Upper lobe of right lung (tissue), 1 donor: ENCODE results near the gene MED23. TPM values are rescaled to one million over a fixed set of nuclear protein-coding genes. Genes with fewer than 3 reads are reported as not detected.

Experiments
- ATAC-seq: fragments of 200-7000 bp; cut with Tn5 transposase; one replicate; pipeline ENCODE4 v1.9.1; 2020; ENCODE audit warnings: mild to moderate bottlenecking, moderate library complexity
- DNase-seq: peaks from one replicate; pipeline ENCODE4 v3.0.0-alpha.2; 2020
- H3K27ac ChIP-seq: fragments of 200-600 bp; one replicate; pipeline ENCODE4 v1.8.0; 2022
- H3K27me3 ChIP-seq: fragments of 200-600 bp; one replicate; pipeline ENCODE4 v1.8.0; 2022; ENCODE audit warnings: mild to moderate bottlenecking
- H3K36me3 ChIP-seq: fragments of 200-600 bp; one replicate; pipeline ENCODE4 v1.8.0; 2022
- H3K4me1 ChIP-seq: fragments of 200-600 bp; one replicate; pipeline ENCODE4 v1.8.0; 2022
- H3K4me3 ChIP-seq: fragments of 200-600 bp; one replicate; pipeline ENCODE4 v1.8.0; 2022; ENCODE audit warnings: mild to moderate bottlenecking
- H3K9me3 ChIP-seq: fragments of 200-600 bp; one replicate; pipeline ENCODE4 v1.8.0; 2022
- intact Hi-C: fragments of 100-400 bp; cut with DNase I; formaldehyde crosslinking; loops from one replicate; pipeline ENCODE4 v1.11.0; 2022
- total RNA-seq: library from RNA; stranded (reverse); fragmentation: NEBNext Ultra II Directional; extraction: Animal tissue kit (Norgen Biotek cat#: 25700); gene quantifications from one replicate; pipeline ENCODE4 v1.2.1, GENCODE V29; 2021
- TF ChIP-seq, protein P1 (sequence below): fragments of 200-600 bp; IDR thresholded peaks from one replicate; pipeline ENCODE4 v1.8.0; 2022; ENCODE audit warnings: antibody characterized with exemption
- donor health status: DM: no; HTN: yes; CAD: no; lungs with severe emphysema.

MED23 gene
- total RNA-seq, 1 donor from 2014 or later: 25.8 TPM

DNA sequence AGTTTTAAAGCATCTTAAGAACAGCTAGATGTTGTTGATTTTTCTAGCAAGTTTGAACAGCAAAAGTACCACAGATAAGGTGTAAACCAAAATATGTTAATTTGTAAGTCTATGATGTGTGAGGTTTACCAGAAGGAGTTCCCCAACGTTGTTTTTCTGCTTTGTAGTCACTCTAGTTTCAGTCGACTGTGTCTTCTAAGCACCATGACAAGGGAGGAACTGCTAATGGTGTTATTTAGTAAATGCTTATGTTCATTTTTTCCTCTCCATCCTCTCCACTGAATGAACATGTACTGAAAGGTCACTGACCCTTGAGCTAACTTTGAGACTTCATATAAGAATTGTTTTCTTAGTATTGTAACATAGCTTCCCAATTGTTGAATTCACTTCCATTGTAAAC, 12.1 kb upstream of the MED23 start:
- intact Hi-C loops: no loop called here

DNA sequence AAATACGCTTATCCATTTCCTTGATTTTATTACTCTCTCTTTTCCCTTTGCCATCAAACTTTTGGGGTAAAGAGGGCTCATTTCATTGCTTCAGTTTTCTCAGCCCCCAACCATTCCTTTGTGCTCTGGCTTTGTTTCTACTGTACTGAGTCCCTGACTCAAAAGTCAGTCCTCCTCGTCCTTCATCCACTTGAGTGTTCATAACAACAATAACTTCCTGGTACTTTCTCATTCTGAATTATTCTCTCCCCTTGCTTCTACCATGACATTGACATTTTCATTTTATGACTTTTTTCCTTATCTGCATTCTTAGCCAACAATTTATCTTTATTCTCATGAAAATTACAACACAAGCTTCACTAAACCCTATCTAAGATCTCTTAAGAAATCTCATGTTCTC, 10.0 kb upstream of the MED23 start:
- H3K27ac ChIP-seq: no peak overlapping the region
- no peaks in the 10 kb centered on the region for H3K27me3 ChIP-seq
- H3K36me3 ChIP-seq: no peaks in the 10 kb centered on the region
- TF ChIP-seq, protein P1, sequence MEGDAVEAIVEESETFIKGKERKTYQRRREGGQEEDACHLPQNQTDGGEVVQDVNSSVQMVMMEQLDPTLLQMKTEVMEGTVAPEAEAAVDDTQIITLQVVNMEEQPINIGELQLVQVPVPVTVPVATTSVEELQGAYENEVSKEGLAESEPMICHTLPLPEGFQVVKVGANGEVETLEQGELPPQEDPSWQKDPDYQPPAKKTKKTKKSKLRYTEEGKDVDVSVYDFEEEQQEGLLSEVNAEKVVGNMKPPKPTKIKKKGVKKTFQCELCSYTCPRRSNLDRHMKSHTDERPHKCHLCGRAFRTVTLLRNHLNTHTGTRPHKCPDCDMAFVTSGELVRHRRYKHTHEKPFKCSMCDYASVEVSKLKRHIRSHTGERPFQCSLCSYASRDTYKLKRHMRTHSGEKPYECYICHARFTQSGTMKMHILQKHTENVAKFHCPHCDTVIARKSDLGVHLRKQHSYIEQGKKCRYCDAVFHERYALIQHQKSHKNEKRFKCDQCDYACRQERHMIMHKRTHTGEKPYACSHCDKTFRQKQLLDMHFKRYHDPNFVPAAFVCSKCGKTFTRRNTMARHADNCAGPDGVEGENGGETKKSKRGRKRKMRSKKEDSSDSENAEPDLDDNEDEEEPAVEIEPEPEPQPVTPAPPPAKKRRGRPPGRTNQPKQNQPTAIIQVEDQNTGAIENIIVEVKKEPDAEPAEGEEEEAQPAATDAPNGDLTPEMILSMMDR: no peak
- H3K4me1 ChIP-seq: no peaks in the 10 kb centered on the region
- H3K9me3 ChIP-seq: no peaks in the 10 kb centered on the region
- intact Hi-C loops: no loop called here
- DNase-seq: no peak
- no peak for ATAC-seq
- H3K4me3 ChIP-seq: no peak overlapping the region

More for the DNA sequence above, 12.1 kb upstream of the MED23 start:
- Histone ChIP-seq H3K27me3 (no peaks in the 10 kb centered on the region), H3K9me3 (no peaks in the 10 kb centered on the region), H3K4me3 (no peak overlapping the region), H3K4me1 (no peaks in the 10 kb centered on the region), H3K27ac (no peak overlapping the region), H3K36me3 (no peaks in the 10 kb centered on the region)
- TF ChIP-seq, protein P1: no peak
- ATAC-seq (no peak), DNase-seq (no peak)

DNA sequence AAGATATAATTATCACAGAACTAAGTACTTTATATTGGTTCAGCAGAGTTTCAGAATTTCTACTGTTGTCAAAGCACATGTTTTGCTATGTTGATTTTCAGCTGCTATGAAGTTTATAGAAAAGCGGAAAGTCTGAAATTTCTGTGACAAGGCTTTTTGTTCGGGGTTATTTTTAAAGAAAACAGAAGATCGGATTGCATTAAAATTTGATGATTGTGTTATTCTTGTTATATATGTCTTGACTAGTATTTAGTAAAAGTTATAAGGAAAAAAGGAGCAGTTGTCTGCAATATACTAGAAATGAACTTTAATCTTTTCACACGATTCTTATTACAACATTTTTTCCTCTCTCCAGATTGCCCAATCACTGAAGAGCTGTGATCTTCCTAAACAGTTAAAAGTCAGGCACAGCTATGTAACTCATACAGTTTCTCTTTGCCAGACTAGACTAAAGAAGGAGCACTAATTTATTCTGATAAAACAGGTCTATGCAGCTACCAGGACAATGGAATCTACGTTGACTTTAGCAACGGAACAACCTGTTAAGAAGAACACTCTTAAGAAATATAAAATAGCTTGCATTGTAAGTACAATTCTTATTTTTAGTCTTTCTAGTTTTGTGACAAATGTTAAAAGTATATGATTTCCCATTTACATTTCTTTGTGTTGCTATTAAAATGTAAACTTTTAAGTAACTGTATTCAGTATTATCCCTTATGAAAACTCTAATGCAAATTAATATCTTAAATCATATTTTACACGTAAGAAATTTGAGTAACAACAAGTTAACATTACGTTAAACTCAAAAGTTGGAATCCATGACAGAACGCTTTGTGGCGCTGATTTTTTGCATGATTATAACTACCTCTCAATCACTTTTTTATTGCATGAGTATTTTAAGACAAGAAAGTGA, 9.1 kb upstream of the MED23 start, which contains the start of gene ENPP3:
TSS of gene ENPP3 (plus strand) at position 423 of the 913 bp plus-strand sequence. CDS start at position 506, 83 bp downstream.
- Histone ChIP-seq H3K27ac (no peak within 1 kb of the TSS), H3K27me3 (no peaks in the 10 kb centered on the region), H3K9me3 (no peaks in the 10 kb centered on the region), H3K4me3 (no peak within 1 kb of the TSS), H3K36me3 (no peaks in the 10 kb centered on the region), H3K4me1 (no peaks in the 10 kb centered on the region)
- intact Hi-C loops: no loop called here
- ATAC-seq (no peak), DNase-seq (no peak)
- TF ChIP-seq, protein P1: no peak

DNA sequence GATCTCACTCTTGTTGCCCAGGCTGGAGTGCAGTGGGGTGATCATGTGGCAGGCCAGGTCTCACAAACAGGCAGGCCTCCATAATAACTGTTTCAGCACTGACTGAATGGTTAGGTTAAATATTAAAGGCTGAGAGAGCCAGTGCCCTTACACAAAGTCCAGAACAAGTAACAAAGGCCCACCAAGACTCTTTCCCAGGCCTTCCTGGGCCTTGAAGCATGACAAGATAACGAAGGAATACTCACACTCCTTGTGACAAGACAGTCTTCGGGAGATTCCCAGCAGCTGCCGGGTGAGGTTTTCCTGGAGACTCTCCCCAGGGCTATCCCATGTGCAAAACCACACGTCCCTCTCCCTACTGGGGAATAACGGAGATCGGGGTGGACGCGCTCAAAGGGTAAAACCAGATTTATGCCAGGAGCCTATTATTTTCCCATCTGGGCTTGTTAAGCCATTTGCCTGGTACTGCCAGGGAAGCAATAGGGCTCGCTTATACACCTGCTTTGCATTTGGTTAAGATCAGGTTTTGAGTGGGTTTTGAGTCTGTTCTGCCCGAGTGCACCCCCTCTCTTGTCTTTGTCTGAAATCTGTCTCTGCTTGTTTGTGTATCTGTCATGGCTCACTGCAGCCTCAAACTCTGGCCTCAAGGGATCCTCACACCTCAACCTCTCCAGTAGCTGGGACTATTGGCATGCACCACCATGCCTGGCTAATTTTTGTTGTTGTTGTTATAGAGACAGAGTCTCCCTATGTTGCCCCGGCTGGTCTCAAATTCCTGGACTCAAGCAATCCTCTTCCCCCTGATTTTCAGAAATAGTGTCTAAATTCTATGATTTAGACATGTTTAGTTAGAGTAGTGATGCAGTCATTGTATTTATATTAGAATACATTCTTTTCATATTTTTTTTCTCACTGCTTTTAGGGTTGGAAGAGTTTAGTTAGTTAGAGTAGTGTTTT, 7.6 kb upstream of the MED23 start:
- Histone ChIP-seq H3K27ac (no peak overlapping the region), H3K27me3 (no peaks in the 10 kb centered on the region), H3K4me3 (no peak overlapping the region)

More for the DNA sequence above, 7.6 kb upstream of the MED23 start:
- DNase-seq (no peak), ATAC-seq (no peak)
- Histone ChIP-seq H3K9me3 (no peaks in the 10 kb centered on the region), H3K4me1 (no peaks in the 10 kb centered on the region), H3K36me3 (no peaks in the 10 kb centered on the region)
- TF ChIP-seq, protein P1: no peak
- intact Hi-C loops: no loop called here
